ENCODE measurements around the gene CDX2.

The CDX2 gene

DNA sequence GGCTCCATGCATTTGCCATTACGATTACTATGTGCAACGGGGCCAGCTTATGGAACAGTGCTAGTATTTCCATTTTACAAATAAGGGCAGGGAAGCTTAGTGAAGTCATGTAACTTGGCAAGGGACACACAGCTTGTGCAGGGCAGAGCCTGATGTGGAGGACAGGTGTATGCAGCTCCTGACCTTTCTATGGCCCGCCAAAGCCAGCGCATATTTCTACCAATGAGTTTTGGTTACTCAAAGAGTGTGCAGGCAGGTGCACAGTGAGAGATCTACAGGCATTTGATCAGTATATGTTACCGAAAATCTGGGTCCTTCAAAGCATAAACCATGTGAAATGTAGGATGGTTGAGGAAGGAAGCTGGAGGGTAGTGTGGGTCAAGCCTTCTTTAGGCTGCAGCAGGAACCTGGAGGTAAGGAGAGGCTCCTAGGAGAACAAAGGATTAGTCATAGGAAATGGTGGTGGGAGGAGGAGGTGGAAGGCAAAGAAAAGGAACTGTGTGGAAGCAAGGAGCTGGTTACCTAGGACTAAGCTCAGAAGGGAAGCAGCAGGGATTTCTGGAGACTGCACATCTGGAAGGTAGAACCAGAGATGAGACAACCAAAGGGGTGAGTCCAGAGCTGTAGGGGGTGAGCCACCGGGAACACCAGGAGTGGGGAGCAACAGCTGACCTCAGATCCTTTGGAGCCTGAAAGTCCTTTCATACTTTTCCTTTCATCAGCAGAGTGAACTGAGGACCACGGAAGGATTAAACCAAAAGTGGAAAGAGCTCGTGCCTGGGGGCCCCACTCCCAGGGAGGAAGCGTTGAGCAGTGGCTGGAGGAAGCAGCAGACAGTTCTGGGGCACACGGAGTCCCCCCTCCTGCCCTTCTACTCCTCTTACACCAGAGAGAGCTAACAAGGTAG, 53.6 kb downstream of the CDX2 start:
- DNase-seq (ENCODE audit: low spot score) = no peak

DNA sequence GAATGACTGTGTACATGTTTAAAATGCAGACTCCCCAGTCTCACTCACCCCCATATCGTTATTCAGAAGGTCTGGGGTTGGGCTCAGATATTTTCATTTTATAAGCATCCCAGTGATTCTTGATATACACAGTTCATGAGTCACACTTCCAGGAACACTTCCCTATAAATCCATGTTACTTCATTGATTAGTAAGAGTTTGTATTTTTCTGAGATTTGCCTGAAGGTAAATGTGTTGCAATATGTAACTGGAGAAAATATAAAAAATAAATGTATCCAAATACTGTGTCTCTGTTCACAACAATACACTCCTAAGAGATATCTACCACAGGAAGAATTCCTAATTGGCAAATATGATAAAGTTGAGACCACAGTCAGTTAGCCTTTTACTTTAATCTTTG, 56.0 kb downstream of the CDX2 start:
- no peak for DNase-seq (ENCODE audit: low spot score)

DNA sequence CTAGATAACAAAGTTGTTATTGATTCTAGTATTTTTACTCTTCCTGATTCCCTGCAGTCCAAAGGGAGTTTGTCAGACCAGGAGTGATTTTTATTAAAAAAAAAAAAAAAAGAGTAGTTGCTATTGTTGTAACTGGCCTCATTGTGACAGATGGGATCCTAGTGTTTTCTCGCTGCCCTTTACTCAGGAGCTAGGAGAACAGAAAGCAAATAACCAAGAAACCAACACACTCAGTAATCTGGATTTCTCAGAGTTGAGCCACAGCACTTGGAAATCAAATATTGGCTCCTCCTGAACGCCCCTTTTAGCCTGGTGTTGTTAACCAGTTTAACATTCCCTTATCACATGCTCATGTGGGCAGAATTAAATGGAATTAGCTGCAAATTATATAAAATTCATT, 57.6 kb downstream of the CDX2 start:
- no peak for DNase-seq (ENCODE audit: low spot score)

Measured in D341Med (cell line).